H1 (cell line): Measurements from ENCODE around the gene ANKLE1.

Source experiments
- EP300 ChIP-seq, 2 experiments: IDR thresholded peaks; 1 replicate in 1 of 2; 2 replicates in 1 of 2; pipeline ENCODE4 v1.6.1; 2011 to 2012; ENCODE audit warnings: low read depth in 2 of 2, low read length in 2 of 2, mild to moderate bottlenecking in 2 of 2, borderline replicate concordance in 1 of 2, inconsistent platforms in 1 of 2, moderate library complexity in 1 of 2
- POLR2A ChIP-seq, 2 experiments: IDR thresholded peaks; 1 replicate in 1 of 2; 2 replicates in 1 of 2; pipeline ENCODE4 v1.6.1; 2011; ENCODE audit warnings: low read depth in 2 of 2, low read length in 2 of 2, mild to moderate bottlenecking in 2 of 2; ENCODE audit errors: control extremely low read depth in 1 of 2

DNA sequence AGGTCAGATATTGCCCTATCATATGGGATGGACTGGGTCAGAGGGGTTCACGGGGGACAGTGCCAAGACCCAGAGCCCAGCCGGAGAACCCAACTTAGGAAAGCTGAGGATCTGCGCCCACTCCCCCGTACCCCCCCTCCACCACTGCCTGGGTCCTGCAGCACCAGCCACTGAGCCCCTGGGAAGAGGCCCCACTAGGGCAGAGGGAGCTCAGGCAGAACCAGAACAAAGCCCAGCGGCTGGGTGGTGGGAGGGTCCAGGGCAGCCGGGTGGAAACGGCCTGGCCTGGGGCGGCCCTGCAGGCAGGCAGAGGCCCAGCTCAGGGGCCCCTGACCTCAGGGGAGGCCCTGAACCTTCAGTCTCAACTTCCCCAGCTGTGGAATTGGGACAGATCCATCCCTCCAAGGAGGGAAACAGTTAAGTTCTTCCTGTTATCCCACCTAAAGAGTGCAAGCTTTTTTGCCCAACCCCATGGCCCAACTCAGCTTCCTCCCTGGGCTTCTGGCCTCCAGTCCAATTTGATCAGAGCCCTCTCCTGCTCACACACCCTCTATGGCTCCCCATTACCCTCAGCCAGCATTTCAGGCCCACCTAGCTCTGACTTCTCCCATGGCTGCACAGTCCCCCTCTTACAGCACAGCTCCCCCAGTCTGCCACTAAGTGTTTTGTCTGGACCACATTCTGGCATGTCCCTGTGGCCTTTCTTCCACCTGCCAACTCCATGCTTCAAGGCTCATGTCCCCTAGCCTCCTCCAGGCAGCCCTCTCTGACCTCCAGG lies 39.1 kb upstream of the ANKLE1 start:
- 0 out of 3 replicates have a peak, but pooled peaks of 1 of the 2 experiments have one; percentile 15 for TF ChIP-seq POLR2A (IDR thresholded peaks at IDR 0.05; ENCODE audit: control extremely low read depth in 1 of 2, low read depth in 2 of 2, low read length in 2 of 2)
- no peak for TF ChIP-seq EP300 (IDR thresholded peaks at IDR 0.05; ENCODE audit: borderline replicate concordance in 1 of 2, low read depth in 2 of 2, low read length in 2 of 2)
